DLD1 (cell line): ENCODE results near the gene EIF4A2.
"Not testable (repeated sequence)": the region's sequence is repeated elsewhere in the genome, so short reads cannot be mapped to it uniquely, and the experiment has no call there.

Source experiments
- in situ Hi-C: cut with HindIII; loops from 2 replicates; pipeline ENCODE4 v1.10.0; 2017; ENCODE audit warnings: low sequenced_read_pairs

EIF4A2 gene

GRCh38 chr3:186784820-186785494 is 1.6 kb downstream of the EIF4A2 start:
- in situ Hi-C loops = no loop called here

- in situ Hi-C loops = no loop called here
These were observed 2.2 kb downstream of the EIF4A2 start for GRCh38 chr3:186785495-186786018.

GRCh38 chr3:186786922-186787321 is 3.5 kb downstream of the EIF4A2 start:
- in situ Hi-C loops = no loop called here

- in situ Hi-C loops = no loop called here
These were observed 4.5 kb downstream of the EIF4A2 start for GRCh38 chr3:186787642-186788481.

- in situ Hi-C loops = no loop called here
These were observed 5.3 kb downstream of the EIF4A2 start for GRCh38 chr3:186788482-186789370.

GRCh38 chr3:186789554-186790260 is 6.3 kb downstream of the EIF4A2 start:
- in situ Hi-C loops = no loop called here

- in situ Hi-C loops = no loop called here
These were observed 7.0 kb downstream of the EIF4A2 start for GRCh38 chr3:186790261-186790981.

GRCh38 chr3:186798239-186798874 is 15.0 kb downstream of the EIF4A2 start:
- in situ Hi-C loops = no loop called here

GRCh38 chr3:186800285-186800684 is 16.9 kb downstream of the EIF4A2 start:
- in situ Hi-C loops = no loop called here

GRCh38 chr3:186802701-186803100 is 19.3 kb downstream of the EIF4A2 start:
- in situ Hi-C loops = no loop called here

- in situ Hi-C loops = not testable (repeated sequence)
These were observed 20.1 kb downstream of the EIF4A2 start for GRCh38 chr3:186803447-186803846.

- in situ Hi-C loops = no loop called here
These were observed 23.0 kb downstream of the EIF4A2 start, which contains the start of gene RFC4 for GRCh38 chr3:186806089-186807055. Gene RFC4, minus strand, starts transcription at chr3:186806482. Its CDS starts 1,769 bp downstream, at chr3:186804713.

GRCh38 chr3:186807231-186807630 is 23.9 kb downstream of the EIF4A2 start:
- in situ Hi-C loops = no loop called here

- in situ Hi-C loops = no loop called here
These were observed 27.1 kb downstream of the EIF4A2 start for GRCh38 chr3:186810336-186810996.

GRCh38 chr3:186811313-186811712 is 27.9 kb downstream of the EIF4A2 start:
- in situ Hi-C loops = not testable (repeated sequence)

- in situ Hi-C loops = no loop called here
These were observed 30.7 kb downstream of the EIF4A2 start for GRCh38 chr3:186814100-186814499.

GRCh38 chr3:186815435-186815834 is 32.1 kb downstream of the EIF4A2 start:
- in situ Hi-C loops = no loop called here
